Stimulated activated CD4-positive, alpha-beta T cell treated with anti-CD3 and anti-CD28 coated beads, Interleukin-12 subunit alpha, Interleukin-12 subunit beta, amount 100 ng/mL, for 48 hours (primary cell): Measurements from ENCODE around the gene ACACA.

Experiments
- DNase-seq, 3 donors: peaks; one replicate each; pipeline ENCODE4 v3.0.0-alpha.2; 2020; ENCODE audit warnings: low read depth in 2 of 3, low spot score in 1 of 3

Gene ACACA

GRCh38 chr17:37137906-37138514, 268.6 kb downstream of the ACACA start:
- DNase-seq, result no peak

- DNase-seq, result no peak
Measured at GRCh38 chr17:37137070-37137610, 269.5 kb downstream of the ACACA start.

- DNase-seq, result no peak
Measured at GRCh38 chr17:37135576-37135975, 271.1 kb downstream of the ACACA start.

GRCh38 chr17:37134050-37134449, 272.6 kb downstream of the ACACA start:
- DNase-seq, result no peak

GRCh38 chr17:37133136-37133535, 273.5 kb downstream of the ACACA start:
- no peak for DNase-seq

- no peak for DNase-seq
Measured at GRCh38 chr17:37131669-37132611, 274.7 kb downstream of the ACACA start.

DNA sequence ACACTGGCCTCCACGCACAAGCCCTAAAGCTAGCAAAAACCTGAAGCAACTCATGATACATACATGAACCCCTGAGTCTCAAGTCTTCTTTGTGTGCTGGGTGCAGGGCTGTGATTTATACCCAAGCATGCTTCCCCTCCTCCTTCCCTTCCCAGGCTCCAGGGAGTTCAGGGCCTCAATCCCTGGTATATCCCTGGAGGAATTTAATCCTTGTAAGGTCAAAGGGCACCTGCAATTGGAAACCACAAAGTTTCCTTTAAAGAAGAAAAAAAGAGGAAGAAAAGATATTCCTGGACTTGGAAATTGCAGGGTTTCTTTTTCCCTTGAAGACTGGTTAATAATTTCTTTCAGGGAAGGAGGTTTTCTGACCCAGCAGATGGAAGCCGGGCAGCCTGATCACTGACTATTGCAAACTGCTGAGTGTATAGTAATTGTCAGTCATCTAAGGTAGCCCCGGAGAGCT, 275.6 kb downstream of the ACACA start:
- no peak for DNase-seq

GRCh38 chr17:37124821-37125173, 281.8 kb downstream of the ACACA start:
- DNase-seq, result no peak

DNA sequence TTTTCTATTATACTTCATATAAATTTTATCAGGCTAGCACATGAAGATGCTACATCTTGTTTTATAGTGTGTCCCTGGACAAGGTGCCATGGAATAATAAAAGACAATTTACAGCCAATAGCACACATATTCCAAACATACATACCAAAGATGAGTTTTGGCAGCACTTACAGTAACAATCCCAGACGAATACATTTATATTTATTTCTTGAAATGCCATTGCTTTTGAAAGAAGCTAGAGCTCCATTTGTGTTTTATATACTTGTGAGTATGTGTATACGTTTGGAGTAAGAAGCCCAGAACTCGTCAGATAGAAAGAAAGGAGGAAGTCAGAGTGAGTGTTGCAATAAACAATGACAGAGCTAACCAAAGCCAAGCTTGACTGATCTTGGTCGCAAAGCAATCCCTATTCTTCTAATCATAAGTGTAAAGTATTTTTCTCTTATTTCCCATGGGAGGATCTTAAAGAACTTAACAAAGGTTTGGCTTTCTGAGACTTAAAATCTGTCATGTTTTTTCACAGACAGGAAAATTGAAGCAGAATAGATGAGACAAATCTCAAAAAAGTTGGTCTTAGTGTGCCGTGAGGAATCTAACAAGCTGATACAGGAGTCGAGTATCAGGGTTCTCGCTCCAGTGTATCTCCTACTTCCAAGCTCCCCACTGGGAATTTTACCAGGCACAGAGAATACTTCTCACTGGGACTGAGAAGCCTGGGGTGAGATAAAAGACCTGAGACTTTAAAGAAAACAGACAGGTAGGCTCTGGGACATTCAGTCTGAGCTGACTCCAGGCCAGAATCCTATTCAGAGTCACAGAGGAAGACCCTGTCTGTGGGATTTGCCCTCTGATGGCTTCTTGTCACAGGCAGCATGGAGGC, 282.5 kb downstream of the ACACA start:
- no peak for DNase-seq

- no peak for DNase-seq
Measured at GRCh38 chr17:37123386-37123785, 283.2 kb downstream of the ACACA start.

DNA sequence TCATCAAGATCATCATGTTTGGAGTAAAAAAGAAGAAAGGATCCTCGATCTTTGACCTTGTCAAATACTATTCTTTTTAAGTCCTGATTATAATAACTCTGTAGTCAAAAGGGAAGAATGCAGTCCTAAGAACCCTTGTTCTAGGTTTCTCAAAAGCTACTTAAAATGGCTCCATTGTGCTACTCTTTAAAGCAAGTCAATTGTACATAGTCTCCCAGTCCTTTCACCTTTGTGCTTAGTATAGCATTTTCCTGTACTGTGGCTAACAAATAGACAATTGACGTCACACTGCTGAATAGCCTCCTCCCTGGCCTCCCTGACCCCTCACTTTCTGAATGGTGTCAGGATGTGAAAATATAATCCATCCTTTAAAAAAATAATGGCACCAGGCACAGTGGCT, 285.0 kb downstream of the ACACA start:
- no peak for DNase-seq

GRCh38 chr17:37118366-37119137, 288.1 kb downstream of the ACACA start:
- DNase-seq, result no peak

GRCh38 chr17:37117373-37118142, 289.1 kb downstream of the ACACA start:
- no peak for DNase-seq

DNA sequence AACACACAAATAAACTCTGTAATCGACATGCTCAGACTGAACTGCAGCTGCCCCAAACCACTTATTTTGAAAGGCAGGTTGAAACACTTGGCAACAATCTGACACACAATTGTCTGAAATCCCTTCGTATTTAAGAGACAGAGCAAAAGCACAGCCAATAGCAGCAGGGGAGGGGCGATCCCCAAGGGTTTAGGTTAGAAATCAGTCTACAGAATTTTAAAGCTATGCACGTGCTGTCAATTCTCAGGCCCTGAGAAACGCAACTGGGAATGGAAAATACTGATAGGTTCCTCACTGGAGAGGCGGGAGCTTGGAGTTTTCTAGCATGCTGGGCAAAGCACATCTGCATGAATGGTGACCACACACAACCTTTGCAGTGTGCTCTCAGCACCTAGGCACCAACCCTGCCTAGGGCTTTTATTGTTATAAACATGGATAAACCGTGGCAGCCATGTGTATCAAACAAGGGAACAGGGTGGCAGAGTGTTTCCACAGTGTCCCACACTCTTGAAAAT, 289.9 kb downstream of the ACACA start:
- DNase-seq, result no peak

DNA sequence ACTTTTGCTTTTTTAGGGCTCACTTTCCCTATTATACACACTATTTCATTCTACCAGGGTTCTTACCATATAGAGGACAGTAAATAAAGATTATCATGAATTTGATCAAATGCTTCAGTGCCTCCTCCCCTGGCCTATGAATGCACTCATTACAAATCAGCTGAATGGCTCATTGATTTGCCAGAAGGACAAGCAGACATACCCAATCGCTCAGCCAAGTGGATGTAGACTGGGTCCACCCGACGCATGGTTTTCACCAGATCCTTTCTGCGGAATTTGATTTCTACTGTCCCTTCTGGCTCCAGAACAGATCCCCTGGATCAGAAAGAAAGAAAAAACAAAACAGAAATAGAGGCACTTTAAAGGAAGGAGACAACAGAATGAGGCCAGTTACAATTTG, 295.3 kb downstream of the ACACA start:
- DNase-seq, result no peak

- no peak for DNase-seq
Measured at GRCh38 chr17:37110746-37111145, 295.9 kb downstream of the ACACA start.

DNA sequence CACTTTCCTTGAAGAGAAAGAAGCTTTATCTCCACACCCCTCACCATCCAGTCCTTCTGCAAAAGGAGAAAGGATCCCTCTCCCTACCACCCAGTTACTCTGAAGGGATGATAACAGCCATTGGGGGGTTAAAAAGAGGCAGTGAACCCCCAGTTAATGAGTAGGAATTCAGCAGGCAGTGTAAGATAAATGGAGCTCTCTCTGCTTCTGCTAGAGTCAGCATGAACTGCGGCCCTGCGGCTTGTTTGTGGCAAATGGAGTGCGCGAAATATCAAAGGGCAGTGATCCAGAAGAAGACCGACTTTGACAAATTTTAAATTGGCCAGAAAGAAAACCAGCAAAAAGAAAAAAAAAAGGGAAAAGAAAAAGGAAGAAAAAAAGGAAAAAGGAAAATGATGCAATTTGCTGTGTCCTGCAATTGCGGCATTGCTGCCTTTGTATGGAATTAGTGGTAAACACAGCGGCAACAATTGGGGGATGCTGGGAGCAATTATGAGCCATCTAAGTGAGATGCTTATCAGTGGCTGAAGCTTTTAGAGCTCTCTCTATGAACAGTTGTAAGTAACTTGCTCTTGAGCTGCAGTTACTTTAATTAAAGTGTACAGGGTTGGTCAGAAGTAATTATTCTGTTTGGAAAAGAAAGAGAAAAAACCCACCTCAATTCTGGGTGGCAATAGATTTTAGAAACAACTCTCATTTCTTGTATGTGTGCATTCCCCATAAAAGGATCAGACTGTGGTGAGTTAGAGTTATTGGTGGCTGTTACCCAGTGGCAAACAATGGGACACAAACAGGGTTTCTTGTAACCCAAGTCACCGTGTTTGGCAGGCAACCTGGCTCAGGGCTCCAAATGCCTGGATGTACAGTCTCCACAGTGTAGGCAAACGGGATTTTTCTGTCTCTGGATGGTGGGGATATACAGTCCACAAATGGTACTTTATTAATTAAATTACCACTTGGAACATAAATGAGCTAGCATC, 296.6 kb downstream of the ACACA start:
- DNase-seq, result no peak

- no peak for DNase-seq
Measured at GRCh38 chr17:37109106-37109505, 297.5 kb downstream of the ACACA start.
